GM12878 (cell line): ENCODE data around the gene DOCK9. TPM values are rescaled to one million over a fixed set of nuclear protein-coding genes. Genes with fewer than 3 reads are reported as not detected.

Experiments
- ATAC-seq: fragments of 200-7000 bp; cut with Tn5 transposase; 3 replicates; pipeline ENCODE4 v1.9.1; 2020; ENCODE audit warnings: mild to moderate bottlenecking, moderate library complexity
- BruUV-seq: library from RNA; stranded (reverse); fragments of 400-500 nt; replicated peaks from 2 replicates; lab custom pipeline; 2021; lab: Mats Ljungman, UMichigan
- CTCF ChIA-PET: fragments of 300-600 bp; sonication (Branson Sonifier 250); formaldehyde crosslinking; extraction: SDS; loops from one replicate; lab custom pipeline; 2021; ENCODE audit warnings: inconsistent platforms; lab: Yijun Ruan, JAX
- POLR2A ChIA-PET: fragments of 350-600 bp; formaldehyde crosslinking; extraction: SDS; loops from one replicate; lab custom pipeline; 2021; ENCODE audit warnings: inconsistent platforms; lab: Charles Lee
- RAD21 ChIA-PET: fragments of 300-600 bp; sonication (Branson Sonifier 250); formaldehyde crosslinking; loops from one replicate; lab custom pipeline; 2023; ENCODE audit warnings: antibody characterized with exemption; ENCODE audit not compliant: unreplicated experiment; lab: Charles Lee
- SMC1A ChIA-PET: fragments of 300-600 bp; sonication (Branson Sonifier 250); formaldehyde crosslinking; loops from one replicate; lab custom pipeline; 2023; ENCODE audit not compliant: unreplicated experiment, uncharacterized antibody; lab: Charles Lee
- DNase-seq: peaks from one replicate; pipeline ENCODE4 v3.0.0-alpha.2; 2011; ENCODE audit warnings: low read depth, low spot score
- FAIRE-seq: peaks from 3 replicates; lab custom pipeline; 2011; peaks lifted over from hg19 to GRCh38; lab: Jason Lieb, UNC
- H2AFZ ChIP-seq: 2 replicates; pipeline ENCODE4 v1.6.0; 2011; ENCODE audit warnings: low read depth, low read length, control low read depth; ENCODE audit not compliant: control insufficient read depth
- H3K27ac ChIP-seq: 2 replicates; pipeline ENCODE4 v1.5.1; 2011; ENCODE audit warnings: control low read depth; ENCODE audit not compliant: control insufficient read depth, insufficient read depth
- H3K27me3 ChIP-seq, 2 experiments: replicated peaks in 1 of 2; 2 replicates each; pipeline versions ENCODE4 v1.6.0 to v1.6.1; 2011; ENCODE audit warnings: low read length in 1 of 2; ENCODE audit not compliant: control insufficient read depth in 2 of 2, insufficient read depth in 2 of 2
- H3K36me3 ChIP-seq, 2 experiments: 2 replicates each; pipeline ENCODE4 v1.5.1; 2011; ENCODE audit warnings: low read length in 1 of 2; ENCODE audit not compliant: control insufficient read depth in 2 of 2, insufficient read depth in 2 of 2
- H3K4me1 ChIP-seq: 2 replicates; pipeline ENCODE4 v1.6.1; 2011; ENCODE audit warnings: mild to moderate bottlenecking, low read length, moderate library complexity, mixed read lengths; ENCODE audit not compliant: control insufficient read depth, insufficient read depth
- H3K4me2 ChIP-seq: 2 replicates; pipeline ENCODE4 v1.6.0; 2011; ENCODE audit warnings: control low read depth; ENCODE audit not compliant: control insufficient read depth, insufficient read depth
- H3K4me3 ChIP-seq: fragments of 200-600 bp; sonication (generic); 2 replicates; pipeline ENCODE4 v1.5.1; 2016
- H3K79me2 ChIP-seq: 2 replicates; pipeline ENCODE4 v1.6.0; 2011; ENCODE audit warnings: low read length; ENCODE audit not compliant: control insufficient read depth, insufficient read depth
- H3K9ac ChIP-seq: 2 replicates; pipeline ENCODE4 v1.8.0; 2011; ENCODE audit warnings: low read length, control low read depth, mixed read lengths; ENCODE audit not compliant: control insufficient read depth, insufficient read depth
- H3K9me3 ChIP-seq: replicated peaks from 3 replicates; pipeline ENCODE4 v1.5.1; 2011; ENCODE audit warnings: mild to moderate bottlenecking, low read length; ENCODE audit not compliant: control insufficient read depth, insufficient read depth
- H4K20me1 ChIP-seq: 2 replicates; pipeline ENCODE4 v1.6.0; 2011; ENCODE audit not compliant: control insufficient read depth, insufficient read depth
- BCL3 ChIP-seq: IDR thresholded peaks from 2 replicates; pipeline ENCODE4 v1.6.1; 2011; ENCODE audit warnings: borderline replicate concordance, low read depth, mild to moderate bottlenecking, moderate library complexity, low read length; ENCODE audit not compliant: insufficient read depth, poor library complexity, severe bottlenecking
- CHD2 ChIP-seq: IDR thresholded peaks from 2 replicates; pipeline ENCODE4 v1.6.1; 2011; ENCODE audit warnings: low read depth, low read length, improper control_type of control experiment, borderline replicate concordance
- CREM ChIP-seq: IDR thresholded peaks from 2 replicates; pipeline ENCODE4 v1.6.1; 2014; ENCODE audit warnings: antibody characterized with exemption, low read depth
- DPF2 ChIP-seq: fragments of 450-650 bp; IDR thresholded peaks from 2 replicates; pipeline ENCODE4 v1.6.1; 2017; ENCODE audit warnings: mild to moderate bottlenecking
- E2F8 ChIP-seq: fragments of 450-650 bp; IDR thresholded peaks from 2 replicates; pipeline ENCODE4 v1.6.1; 2018; ENCODE audit warnings: mild to moderate bottlenecking, low read depth, moderate library complexity; ENCODE audit not compliant: partially characterized antibody
- EGR1 ChIP-seq, 2 experiments: IDR thresholded peaks; 1 replicate in 1 of 2; 2 replicates in 1 of 2; pipeline ENCODE4 v1.6.1; 2011 to 2012; ENCODE audit warnings: low read depth in 2 of 2, low read length in 2 of 2, borderline replicate concordance in 1 of 2, mild to moderate bottlenecking in 1 of 2, moderate library complexity in 1 of 2
- ELK1 ChIP-seq: IDR thresholded peaks from 2 replicates; pipeline ENCODE4 v1.6.1; 2012; ENCODE audit warnings: low read depth, low read length, improper control_type of control experiment
- IKZF2 ChIP-seq, 2 experiments: fragments of 450-650 bp; IDR thresholded peaks; 2 replicates each; pipeline ENCODE4 v1.6.1; 2017; ENCODE audit warnings: mild to moderate bottlenecking in 2 of 2, moderate library complexity in 2 of 2
- IRF3 ChIP-seq: fragments of 450-650 bp; IDR thresholded peaks from 2 replicates; pipeline ENCODE4 v1.6.1; 2014; ENCODE audit warnings: mild to moderate bottlenecking
- NFIC ChIP-seq: IDR thresholded peaks from 2 replicates; pipeline ENCODE4 v1.6.1; 2012; ENCODE audit warnings: low read depth, mild to moderate bottlenecking, inconsistent platforms, low read length, moderate library complexity
- NRF1 ChIP-seq: conservative IDR thresholded peaks from 2 replicates; pipeline ENCODE4 v1.6.1; 2011; ENCODE audit warnings: mild to moderate bottlenecking, low read depth, low read length, improper control_type of control experiment
- PAX5 ChIP-seq: IDR thresholded peaks from 2 replicates; pipeline ENCODE4 v1.6.1; 2011; ENCODE audit warnings: low read depth, low read length, borderline replicate concordance
- POU2F2 ChIP-seq: IDR thresholded peaks from 3 replicates; pipeline ENCODE4 v1.6.1; 2011; ENCODE audit warnings: low read depth, mild to moderate bottlenecking, low read length, borderline replicate concordance
- RFX5 ChIP-seq: IDR thresholded peaks from 2 replicates; pipeline ENCODE4 v1.6.1; 2011; ENCODE audit warnings: low read depth, low read length, improper control_type of control experiment
- SMARCA5 ChIP-seq: fragments of 450-650 bp; IDR thresholded peaks from 2 replicates; pipeline ENCODE4 v1.6.1; 2017; ENCODE audit warnings: mild to moderate bottlenecking
- STAT1 ChIP-seq: fragments of 450-650 bp; conservative IDR thresholded peaks from 2 replicates; pipeline ENCODE4 v1.6.1; 2014; ENCODE audit warnings: antibody characterized with exemption, mild to moderate bottlenecking
- SUPT20H ChIP-seq: IDR thresholded peaks from 2 replicates; pipeline ENCODE4 v1.6.1; 2011; ENCODE audit warnings: low read depth, mild to moderate bottlenecking, low read length, moderate library complexity, borderline replicate concordance; ENCODE audit not compliant: control insufficient read depth
- SUZ12 ChIP-seq: fragments of 200-600 bp; sonication (generic); IDR thresholded peaks from one replicate; pipeline ENCODE4 v1.6.1; 2018; ENCODE audit warnings: antibody characterized with exemption, mild to moderate bottlenecking; ENCODE audit not compliant: unreplicated experiment
- WGBS: methylation state at CpG from one replicate; pipeline ENCODE4 v1.1.6; 2016; ENCODE audit warnings: low lambda C conversion rate; ENCODE audit not compliant: insufficient replicate concordance, insufficient coverage; ENCODE audit errors: missing lambda C conversion rate; 5-methylcytosine and 5-hydroxymethylcytosine counted together
- in situ Hi-C: fragments of 300-500 bp; cut with MboI; formaldehyde crosslinking; loops from 9 replicates; pipeline ENCODE4 v1.14.3; 2018; ENCODE audit warnings: mixed read lengths
- intact Hi-C: fragments of 100-400 bp; cut with micrococcal nuclease; formaldehyde crosslinking; loops from one replicate; pipeline ENCODE4 v1.14.2; 2022; ENCODE audit not compliant: unreplicated experiment
- polyA plus RNA-seq, 11 experiments: library from polyadenylated mRNA; depleted of rRNA in 4 of 11; unstranded in 6 of 11; stranded (reverse) in 5 of 11; fragments of >200 nt; fragmentation: Nextera tagmentation in 4 of 11; fragmentation: Illumina TruSeq in 1 of 11; extraction: Ambion mirVana in 4 of 11; extraction: Trizol in 1 of 11; gene quantifications; 1 replicate in 1 of 11; 2 replicates in 10 of 11; pipeline versions ENCODE4 v1.2.1 to v1.2.3, GENCODE V29; 2011 to 2016; ENCODE audit warnings: inconsistent platforms in 2 of 11, missing spikeins in 2 of 11, low read depth in 1 of 11
- total RNA-seq, 4 experiments: library from RNA; depleted of rRNA in 3 of 4; stranded (reverse); fragments of >200 nt in 3 of 4; fragmentation: Illumina TruSeq in 1 of 4; extraction: Trizol in 1 of 4; gene quantifications; 2 replicates each; pipeline versions ENCODE4 v1.2.1 to v1.2.3, GENCODE V29; 2013 to 2021

DOCK9 gene
- total and polyA plus RNA-seq, 10 of the 15 experiments (the other 5 are each of a cell fraction or from before 2014, with no cell fraction given), result 0.09 to 2.9 (median 0.74) TPM

- no peaks in the 10 kb centered on the region for H4K20me1 ChIP-seq
- H2AFZ ChIP-seq, result no peak overlapping the region
- no peaks in the 10 kb centered on the region for H3K9me3 ChIP-seq
- no TSS peak for BruUV-seq
- no peak overlapping the region for H3K27ac ChIP-seq
- H3K4me1 ChIP-seq, result no peaks in the 10 kb centered on the region
- no peaks in the 10 kb centered on the region for H3K36me3 ChIP-seq
- no peak overlapping the region for H3K4me3 ChIP-seq
- ChIA-PET RAD21 (no interaction called here), CTCF (no interaction called here), SMC1A (no interaction called here), POLR2A (no interaction called here)
- 56% methylated on average over 14 of the region's 14 CpGs for WGBS
- H3K27me3 ChIP-seq, result no peaks in the 10 kb centered on the region; a peak in 1 of 4 replicates
- TF ChIP-seq SMARCA5 (no peak), ELK1 (no peak), EGR1 (IDR thresholded peaks at IDR 0.05; ENCODE audit: borderline replicate concordance in 1 of 2, low read depth in 2 of 2, low read length in 2 of 2) (no peak), IKZF2 (IDR thresholded peaks at IDR 0.05) (no peak), PAX5 (no peak), SUPT20H (no peak), STAT1 (no peak), DPF2 (no peak), CHD2 (no peak), BCL3 (no peak), POU2F2 (no peak), E2F8 (no peak), RFX5 (no peak), NFIC (no peak), IRF3 (no peak), NRF1 (no peak), CREM (no peak), SUZ12 (no peak)
- FAIRE-seq, result no peak
- no peak for DNase-seq
- ATAC-seq, result no peak
- no peak overlapping the region for H3K9ac ChIP-seq
- H3K4me2 ChIP-seq, result no peak overlapping the region
- in situ Hi-C loops (no loop called here), intact Hi-C loops (no loop called here)
- no peaks in the 10 kb centered on the region for H3K79me2 ChIP-seq
These were observed 17.9 kb downstream of the DOCK9 start for GRCh38 chr13:98959786-98960605.
